Renal cortical epithelial cell (primary cell): ENCODE results near the gene TRIM16. TPM values are rescaled to one million over a fixed set of nuclear protein-coding genes. Genes with fewer than 3 reads are reported as not detected.
"Not testable (repeated sequence)": the region's sequence is repeated elsewhere in the genome, so short reads cannot be mapped to it uniquely, and the experiment has no call there.

Experiments used
- DNase-seq: peaks from one replicate; pipeline ENCODE4 v3.0.0-alpha.2; 2011; ENCODE audit warnings: low read depth
- total RNA-seq: library from RNA; depleted of rRNA; stranded (reverse); fragments of >200 nt; gene quantifications from 2 replicates; pipeline ENCODE4 v1.2.3, GENCODE V29; 2014

The TRIM16 gene
- 71.0 and 323 TPM in 2 replicates for total RNA-seq

DNA sequence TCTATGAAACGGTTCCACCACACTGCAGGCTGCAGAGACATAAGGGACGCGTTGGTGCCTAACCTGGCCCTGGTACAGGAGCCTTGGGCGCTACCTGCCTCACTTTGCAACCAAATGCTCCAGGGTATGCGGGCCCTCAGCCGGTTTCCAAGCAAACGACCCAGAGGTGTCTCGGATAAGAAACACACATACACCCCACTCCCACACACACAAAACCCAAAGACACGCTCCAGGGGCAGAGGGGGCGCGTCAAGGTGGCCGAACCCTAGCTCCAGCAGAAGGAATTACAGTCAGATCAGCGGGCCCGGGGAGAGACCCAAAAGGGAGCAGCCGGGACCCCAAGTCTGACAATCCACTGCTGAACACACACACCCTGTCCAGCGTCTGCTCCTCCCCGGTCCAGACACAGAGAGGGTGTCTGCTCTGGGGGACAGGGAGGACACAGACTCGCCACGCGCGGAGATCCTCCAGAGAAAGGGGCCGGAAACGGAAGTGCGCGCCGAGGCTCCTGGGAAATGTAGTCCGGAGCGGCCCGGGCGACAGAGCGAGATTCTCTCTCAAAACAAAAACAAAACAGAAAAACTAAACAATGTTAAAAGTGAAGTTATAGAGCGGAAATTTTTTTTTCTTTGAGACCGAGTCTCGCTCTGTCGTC is at the start of gene TRIM16:
TSS of gene TRIM16 (minus strand) at position 488 of the 655 bp plus-strand sequence. CDS start 32,702 bp downstream, outside the sequence.
- peak; percentile 4 for DNase-seq

DNA sequence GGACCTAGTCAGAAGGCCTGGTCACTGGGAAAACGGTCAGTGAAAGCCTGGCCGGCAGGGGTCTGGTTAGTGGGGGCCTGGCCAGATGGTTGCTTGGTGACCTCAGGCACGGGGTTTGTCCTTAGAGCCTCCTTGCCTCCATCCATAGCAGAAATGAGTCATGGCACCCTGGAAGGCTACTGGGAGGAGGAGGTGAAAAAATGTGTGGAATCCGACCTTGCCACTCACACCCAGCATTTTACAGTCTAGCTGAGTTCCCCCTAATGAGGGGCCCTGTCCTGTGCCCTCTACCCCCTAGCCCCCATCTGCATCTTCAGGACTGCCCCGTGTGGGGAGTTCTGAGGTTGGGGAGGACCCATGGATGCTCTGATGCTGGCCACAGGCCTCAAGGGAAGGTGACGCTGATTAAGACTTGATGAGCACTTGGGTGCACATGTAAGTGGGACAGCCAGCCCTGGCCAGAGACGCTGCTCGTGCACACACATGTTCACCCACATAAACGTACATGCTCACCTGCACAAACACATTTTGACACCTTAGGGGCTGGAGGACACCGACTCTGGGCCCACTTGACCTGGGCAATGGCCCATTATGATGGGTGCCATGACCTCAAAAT is 49.2 kb upstream of the TRIM16 start:
- not testable (repeated sequence) for DNase-seq

DNA sequence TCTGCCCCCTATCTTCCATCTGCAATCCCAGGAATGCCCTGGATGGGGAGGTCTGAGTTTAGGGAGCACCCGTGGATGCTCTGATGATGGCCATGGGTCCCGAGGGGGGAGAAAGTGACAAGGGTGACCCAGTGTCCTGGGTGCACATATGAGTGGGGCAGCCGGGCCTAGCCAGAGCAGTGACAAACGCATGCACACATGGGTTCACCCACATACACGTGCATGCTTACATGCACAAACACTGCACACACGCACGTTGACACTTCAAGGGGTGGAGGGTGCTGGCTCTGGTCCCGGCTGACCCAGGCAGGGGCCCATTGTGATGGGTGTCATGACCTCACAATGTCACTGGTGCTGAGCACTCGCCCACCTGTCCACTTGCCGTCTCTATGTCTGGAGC is 47.8 kb upstream of the TRIM16 start, which contains the start of gene TBC1D26:
TSS of gene TBC1D26 (plus strand) at position 384 of the 400 bp plus-strand sequence. CDS start 3,066 bp downstream, outside the sequence.
- not testable (repeated sequence) for DNase-seq

DNA sequence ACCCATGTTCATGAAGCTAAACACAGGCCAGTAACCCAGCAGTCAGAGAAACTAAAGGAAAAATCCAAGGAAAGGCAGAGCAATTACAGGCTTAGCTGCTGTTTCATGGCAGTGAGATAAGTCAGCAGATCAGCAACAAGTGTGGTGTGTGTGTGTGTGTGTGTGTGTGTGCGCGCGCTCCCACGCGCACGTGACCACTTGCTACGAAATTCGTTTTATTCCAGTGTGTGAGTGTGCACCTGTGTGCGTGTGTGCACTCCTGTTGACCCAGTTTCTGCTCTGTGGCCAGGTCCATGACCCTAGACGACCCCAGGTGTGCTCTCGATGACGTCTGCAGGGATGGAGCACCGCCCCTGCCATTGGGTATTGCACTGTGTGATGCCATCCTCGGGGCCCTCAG is 46.4 kb upstream of the TRIM16 start:
- DNase-seq: not testable (repeated sequence)

DNA sequence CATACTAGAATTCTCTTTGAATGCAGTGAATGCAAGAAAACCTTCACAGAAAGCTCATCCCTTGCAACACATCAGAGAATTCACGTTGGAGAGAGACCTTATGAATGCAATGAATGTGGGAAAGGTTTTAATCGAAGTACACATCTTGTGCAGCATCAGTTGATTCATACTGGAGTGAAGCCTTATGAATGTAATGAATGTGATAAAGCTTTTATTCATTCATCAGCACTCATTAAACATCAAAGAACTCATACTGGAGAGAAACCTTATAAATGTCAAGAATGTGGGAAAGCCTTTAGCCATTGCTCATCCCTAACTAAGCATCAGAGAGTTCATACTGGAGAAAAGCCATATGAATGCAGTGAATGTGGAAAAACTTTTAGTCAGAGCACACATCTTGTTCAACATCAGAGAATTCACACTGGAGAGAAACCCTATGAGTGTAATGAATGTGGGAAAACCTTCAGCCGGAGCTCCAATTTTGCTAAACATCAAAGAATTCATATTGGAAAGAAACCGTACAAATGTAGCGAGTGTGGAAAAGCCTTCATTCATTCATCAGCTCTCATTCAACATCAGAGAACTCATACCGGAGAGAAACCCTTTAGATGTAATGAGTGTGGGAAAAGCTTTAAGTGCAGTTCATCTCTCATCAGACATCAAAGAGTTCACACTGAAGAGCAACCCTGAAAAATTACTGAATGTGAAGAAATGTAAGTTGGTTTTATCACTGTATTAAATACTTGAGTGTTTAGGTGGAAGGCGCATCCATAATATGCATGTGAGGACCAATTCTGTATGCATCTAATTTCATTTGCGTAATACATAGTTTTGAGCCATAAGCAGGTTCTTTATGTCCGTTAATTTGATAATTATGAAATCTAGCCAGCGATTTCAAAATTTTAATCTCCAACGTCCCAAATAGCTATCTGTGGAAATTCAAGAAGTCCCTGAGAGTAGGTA is 32.8 kb upstream of the TRIM16 start:
- DNase-seq: not testable (repeated sequence)

DNA sequence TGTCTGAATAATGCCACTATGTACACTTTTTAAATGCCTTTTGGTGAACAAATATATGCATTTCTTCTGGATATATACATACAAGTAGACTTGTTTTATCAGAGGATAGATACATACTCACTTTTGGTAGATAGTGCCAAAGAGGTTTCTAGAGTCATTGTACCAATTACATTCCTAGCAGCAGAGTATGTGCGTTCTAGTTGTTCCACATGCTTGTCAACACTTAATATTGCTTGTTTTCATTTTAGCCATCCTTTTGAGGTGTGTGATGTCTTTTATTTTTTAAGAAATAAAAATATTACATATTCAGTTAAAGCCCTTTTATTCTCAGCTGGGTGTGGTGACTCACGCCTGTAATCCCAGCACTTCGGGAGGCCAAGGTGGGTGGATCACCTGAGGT is 24.8 kb upstream of the TRIM16 start:
- not testable (repeated sequence) for DNase-seq

DNA sequence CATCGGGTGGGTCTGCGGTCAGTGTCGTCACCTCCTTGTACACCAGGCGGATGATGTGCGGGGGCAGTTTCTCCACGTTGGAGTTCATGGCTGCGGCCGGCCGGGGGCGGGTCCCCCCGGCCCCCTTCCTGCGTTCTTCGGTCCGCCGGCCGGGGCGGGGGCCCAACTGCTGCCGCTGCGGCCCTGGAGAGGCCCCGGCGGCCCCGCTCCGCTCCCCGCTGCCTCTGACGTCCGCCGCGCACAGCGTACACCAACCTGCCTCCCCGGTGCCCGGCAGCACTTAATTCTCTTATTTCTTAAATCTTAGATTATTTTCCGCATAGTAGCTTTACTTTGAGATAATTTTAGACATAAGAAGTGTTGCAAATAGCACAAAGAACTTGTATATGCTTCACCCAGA is 20.7 kb upstream of the TRIM16 start:
- DNase-seq: not testable (repeated sequence)

DNA sequence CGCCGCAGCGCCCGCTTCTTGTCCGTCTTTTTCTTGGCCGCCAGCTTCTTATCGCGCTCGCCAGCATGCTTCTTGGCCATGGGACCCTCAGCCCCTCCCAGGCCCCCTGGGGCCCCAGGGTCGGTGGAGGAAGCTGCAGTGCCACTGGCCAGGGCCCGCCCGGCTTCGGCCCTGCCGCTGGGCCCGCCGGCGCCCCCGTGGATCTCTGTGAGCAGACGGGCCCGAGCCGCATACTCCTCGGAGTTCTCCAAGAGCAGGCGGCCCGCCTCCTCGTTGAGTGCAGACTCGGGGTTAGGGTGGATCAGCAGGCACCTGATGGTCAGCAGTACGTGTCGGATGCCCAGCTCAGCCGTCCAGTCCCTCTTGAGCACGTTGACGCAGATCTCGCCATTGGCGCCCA is 20.1 kb upstream of the TRIM16 start:
- DNase-seq: not testable (repeated sequence)

DNA sequence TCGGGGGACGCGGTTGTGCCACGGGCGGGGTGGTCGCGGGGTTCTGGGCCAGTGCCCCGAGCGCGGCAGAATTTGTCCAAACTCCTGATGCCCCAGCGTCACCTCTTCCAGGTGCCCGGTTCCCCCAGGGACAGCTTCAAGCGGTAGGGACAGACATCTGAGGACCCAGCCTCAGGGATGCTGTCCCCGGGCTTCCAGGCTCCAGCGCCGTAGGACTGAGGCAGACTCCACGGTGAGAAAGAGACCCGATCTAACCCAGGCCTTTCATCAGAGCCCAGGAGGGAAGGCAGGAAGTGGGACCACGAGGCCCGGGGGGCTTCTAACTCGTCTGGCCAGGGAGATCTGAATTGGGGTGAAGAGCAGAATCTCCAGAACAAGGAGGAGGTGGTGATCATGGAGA is 15.8 kb upstream of the TRIM16 start:
- DNase-seq: not testable (repeated sequence)

DNA sequence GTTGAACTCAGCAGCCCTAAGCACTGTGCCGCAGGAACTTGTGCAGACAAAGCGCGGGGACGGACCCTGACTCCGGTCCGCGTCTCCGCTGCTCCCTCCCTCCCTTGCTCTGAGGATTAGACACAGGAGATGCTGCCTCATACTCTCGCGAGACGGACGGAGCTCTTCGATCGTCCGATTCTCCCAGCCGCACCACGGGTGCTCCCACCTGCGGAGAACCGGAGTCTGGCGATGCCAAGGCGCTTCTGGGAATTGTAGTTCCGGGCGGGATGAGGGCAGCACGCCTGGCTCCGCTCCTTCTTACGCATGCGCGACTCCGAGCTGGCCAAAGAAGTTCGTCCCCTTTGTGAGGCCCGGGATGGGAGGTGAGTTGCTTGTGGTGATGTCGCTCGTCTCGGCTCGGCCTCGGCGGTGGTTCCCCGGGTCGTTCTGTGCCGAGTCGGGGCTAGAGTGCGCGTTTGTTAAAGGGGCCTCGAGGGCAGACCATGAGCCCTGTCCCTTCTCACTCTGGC is 15.4 kb upstream of the TRIM16 start, which contains the start of gene ZNF286A:
TSS of gene ZNF286A (plus strand) at position 340 of the 512 bp plus-strand sequence. CDS start 578 bp downstream, outside the sequence.
- DNase-seq: peak; percentile 97

DNA sequence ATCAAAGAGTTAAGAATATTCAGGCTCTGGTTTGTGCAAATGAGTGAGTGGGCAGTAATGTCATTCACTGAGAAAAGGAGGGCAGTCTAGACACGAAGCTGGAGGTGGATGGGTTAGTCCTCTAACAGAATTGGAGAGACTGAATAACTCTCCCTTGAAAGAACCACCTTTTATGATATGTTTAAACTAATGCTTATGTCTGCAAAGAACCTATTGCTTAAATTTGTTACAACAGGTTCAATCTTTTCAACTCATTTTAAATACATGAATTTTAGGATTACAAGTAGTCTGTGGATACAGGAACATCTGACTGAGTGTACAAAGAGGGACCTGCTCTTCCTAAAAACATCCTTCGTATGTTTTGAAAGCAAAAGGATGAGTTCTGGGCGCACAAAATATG is 14.9 kb upstream of the TRIM16 start:
- DNase-seq: not testable (repeated sequence)

DNA sequence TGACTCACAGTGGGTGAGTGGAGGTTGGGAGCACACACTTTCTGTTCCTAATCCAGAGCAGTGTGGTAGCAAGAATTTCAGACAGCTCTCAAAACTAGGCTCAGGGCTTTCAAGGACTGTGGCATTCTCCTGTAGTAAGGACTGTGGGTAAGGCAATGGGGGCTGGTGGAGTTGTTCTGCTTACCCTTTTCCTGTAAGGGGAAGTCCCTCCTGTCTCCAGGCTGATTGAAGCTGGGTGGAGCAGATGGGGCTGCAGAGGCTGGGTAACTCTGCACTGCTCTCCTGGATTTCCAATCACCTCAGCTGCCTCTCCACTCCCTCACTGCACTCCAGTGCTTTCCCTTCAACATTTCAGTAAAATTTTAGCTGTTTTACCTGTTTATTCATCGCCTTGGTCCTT is 3.4 kb upstream of the TRIM16 start:
- not testable (repeated sequence) for DNase-seq

DNA sequence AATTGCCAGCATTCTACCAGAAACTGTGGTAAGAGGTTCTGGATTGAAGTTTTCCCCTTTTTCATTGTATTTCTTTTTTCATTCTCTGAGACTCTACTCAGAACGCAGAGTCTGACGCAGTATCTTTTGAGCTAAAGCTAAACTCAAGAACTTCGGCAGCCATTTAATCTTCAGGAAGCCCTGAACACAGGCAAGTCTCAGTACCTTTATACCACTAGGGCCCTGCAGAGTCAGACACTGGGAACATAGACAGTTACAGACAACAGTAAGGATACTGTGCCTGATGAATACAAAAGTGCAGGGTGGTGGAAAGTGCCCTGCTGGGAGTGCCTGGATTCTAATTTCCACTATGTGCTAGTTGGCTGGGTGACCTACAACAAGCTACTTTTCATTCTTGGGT is 976 bp downstream of the TRIM16 start:
- not testable (repeated sequence) for DNase-seq

DNA sequence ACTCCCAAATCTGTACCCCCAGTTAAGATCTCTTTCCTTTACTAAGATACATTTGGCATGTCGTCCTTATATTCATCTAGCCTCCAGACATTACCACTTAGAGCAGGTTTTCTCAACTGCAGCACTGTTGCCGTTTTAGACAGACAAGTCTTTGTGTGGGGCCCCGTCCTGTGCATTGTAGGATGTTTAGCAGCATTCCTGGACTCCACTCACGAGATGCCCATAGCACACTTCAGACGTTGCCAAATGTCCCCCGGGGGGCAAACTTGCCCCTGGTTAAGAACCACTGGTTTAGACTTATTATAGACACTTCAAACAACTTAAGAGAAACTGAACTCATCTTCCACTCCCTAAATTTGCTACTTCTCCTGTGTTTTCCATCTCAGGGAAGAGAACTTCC is 8.1 kb downstream of the TRIM16 start:
- DNase-seq: not testable (repeated sequence)

DNA sequence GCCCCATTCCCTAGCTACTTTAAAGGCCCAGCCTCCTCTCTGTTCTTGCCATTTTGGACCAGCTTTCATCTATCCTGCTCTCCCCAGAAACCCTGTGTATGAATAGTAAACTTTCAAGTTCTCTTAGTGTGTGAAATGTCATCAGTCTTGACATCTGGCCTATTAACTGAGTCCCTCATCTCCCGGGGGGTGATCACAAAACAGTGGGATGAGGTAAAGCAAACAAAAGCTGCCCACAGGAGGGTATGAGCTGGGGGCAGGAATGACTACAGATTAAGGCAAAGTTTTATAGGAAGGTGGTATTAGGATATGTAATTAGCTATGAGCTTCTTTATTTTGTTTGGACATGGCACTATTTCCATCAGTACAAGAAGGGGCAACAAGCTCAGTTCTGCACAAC is 9.5 kb downstream of the TRIM16 start:
- not testable (repeated sequence) for DNase-seq

DNA sequence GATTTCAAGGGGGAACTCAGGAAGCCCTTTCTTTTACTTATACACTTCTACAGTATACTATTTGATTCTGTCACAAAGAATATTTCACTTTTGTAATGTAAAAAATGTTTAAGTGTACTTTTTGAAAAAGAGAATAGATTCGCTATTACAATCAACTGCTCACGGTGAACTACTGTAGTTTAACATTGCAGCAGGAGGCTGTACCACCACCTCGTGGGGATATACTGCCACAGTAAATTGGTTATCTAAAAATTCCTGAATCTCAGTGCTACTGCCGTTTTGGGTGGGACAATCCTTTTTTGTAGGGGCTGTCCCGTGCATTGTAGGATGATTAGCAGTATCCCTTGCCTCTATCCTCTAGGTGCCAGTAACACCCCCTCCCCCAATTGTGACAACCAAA is 14.6 kb downstream of the TRIM16 start:
- not testable (repeated sequence) for DNase-seq

DNA sequence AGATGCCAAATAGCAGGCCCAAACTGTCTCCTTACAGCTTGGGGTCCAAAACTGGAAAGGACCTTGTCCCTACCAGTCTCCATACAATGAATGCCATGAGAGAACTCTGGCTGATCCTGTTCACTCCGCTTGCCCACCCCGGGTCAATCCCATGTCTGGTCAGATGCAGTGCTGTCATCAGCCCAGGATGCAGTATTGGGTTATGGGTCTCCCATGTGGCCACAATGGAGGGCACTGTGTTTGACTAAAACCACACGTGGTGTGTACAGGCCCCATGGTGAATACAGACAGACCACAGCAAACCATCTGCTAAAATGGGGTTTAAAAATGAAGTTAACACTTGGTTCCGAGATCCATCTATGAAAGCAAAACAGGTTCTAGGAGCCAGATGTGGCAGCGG is 20.4 kb downstream of the TRIM16 start:
- no peak for DNase-seq

DNA sequence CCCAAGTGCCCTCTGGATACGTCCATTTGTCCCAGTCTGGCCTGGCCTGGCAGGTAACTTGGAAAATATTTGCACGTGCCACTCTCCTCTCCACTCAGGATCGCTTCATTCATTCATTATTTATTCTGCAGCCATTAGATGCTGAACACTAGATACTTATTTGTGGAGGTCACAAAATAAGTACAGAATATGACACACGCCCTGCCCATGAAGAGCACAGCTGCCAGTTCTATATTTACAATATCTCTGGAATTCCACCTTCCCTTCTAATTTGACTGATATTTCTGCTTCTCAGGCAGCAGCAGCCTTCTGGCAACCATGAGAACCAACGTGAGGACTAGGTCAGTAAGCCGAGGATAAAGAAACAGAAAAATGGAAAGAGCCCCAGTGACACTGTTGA is 20.9 kb downstream of the TRIM16 start:
- no peak for DNase-seq

DNA sequence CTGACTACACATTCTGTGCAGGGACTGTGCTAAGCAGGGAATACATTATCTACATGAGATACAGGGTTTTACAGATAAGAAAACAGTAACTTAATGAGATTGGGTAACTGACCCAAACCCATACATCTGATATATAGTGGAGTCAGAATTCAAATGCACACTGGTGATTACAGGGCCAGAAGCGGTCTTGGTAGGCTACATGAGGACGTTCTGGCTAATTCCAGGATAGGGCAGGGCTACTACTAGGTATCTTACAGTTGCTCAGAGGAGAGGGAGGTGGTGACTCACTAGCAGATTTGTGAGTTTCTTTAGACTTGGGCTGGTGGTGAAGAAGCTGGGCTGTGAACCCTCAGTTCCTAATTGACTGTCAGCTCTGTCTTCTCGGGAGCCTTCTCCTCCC is 21.4 kb downstream of the TRIM16 start:
- no peak for DNase-seq

DNA sequence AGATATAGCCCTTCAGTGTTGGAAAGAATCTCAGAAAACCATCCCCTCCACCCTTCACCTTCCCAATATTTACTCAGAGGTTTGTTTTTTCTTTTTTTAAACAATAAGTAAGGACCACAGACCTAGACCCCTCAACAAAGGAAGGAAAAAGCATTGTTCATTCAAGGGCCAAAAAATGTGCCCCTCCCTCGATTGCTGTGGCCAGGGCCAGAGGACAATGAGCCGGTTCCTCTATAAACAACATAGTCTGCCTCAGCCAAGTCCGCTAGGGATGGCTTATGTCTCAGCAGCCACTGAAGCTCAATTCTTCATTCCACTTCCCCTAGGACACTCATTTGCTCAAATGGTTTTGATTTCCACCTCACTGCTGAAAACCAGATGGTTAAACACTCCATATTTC is 24.0 kb downstream of the TRIM16 start:
- no peak for DNase-seq

DNA sequence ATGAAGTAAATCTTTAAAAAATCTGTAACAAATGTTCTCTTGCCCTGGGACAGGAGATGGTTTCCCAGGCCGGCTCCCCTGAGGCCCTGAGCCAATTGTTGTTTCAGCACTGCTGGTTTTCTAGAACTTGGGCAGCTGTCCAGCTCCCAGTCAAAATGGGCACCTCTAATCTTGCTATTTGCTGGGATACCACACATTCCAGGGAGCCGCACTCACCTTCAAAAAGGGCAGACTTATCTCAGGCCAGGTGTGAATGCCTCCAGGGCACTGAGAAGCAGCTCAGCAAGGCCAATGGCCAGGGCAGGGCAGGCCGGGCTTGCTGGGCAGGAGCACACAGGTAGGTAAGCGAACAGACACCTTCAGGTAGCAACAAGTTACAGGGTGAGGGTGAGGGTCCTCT is 24.4 kb downstream of the TRIM16 start:
- peak; percentile 83 for DNase-seq

DNA sequence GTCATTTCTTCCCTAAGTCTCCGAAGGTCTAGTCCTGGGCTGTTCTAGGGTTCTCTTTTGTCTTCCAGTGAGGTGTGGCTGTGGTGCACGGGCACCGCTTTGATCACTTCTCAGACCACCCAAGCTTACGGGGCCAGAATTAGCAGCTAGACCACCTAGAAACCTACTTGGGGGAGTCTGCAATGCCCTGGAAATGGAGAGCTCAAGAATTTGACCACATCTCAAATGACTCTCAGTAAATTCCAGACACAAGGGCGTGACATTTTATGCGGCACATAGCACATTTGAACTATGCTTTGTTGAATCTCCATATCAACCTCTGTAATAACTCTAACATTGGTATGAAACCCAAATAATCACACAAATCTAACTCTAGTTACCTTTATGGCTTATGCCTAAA is 24.9 kb downstream of the TRIM16 start:
- peak; percentile 51 for DNase-seq
